ENCODE data around the gene VAT1. TPM values are rescaled to one million over a fixed set of nuclear protein-coding genes. Genes with fewer than 3 reads are reported as not detected.

VAT1 gene
- polyA plus RNA-seq, 1 donor from 2014 or later, result 151 TPM

DNA sequence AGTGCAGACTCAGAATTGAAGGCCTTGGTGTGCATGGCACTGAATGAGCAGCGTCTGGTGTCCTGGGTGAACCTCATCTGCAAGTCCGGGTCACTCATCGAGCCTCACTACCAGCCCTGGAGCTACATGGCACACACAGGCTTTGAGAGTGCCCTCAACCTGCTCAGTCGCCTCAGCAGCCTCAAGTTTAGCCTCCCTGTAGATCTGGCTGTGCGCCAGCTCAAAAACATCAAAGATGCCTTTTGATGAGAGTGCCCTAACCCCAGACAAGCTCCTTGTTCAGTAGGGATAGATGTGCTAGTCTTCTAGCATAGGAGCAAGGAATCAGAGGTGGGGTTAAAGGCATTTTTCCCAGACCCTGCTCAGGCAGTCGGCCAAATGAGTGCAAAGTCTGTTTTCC lies 30.7 kb downstream of the VAT1 start:
- no peak overlapping the region for H3K4me2 ChIP-seq (ENCODE audit: low read length)
- H3F3A ChIP-seq (ENCODE audit: insufficient read depth, low read length, poor library complexity, severe bottlenecking), result no peaks in the 10 kb centered on the region
- no peaks in the 10 kb centered on the region for H3K79me2 ChIP-seq (replicated peaks; ENCODE audit: insufficient read depth, low read length)
- no peaks in the 10 kb centered on the region for H3K9me3 ChIP-seq (ENCODE audit: low read length)
- H4K20me1 ChIP-seq (ENCODE audit: insufficient read depth), result no peaks in the 10 kb centered on the region
- H3K27ac ChIP-seq (ENCODE audit: low read length), result no peak overlapping the region
- no peak overlapping the region for H2AFZ ChIP-seq (ENCODE audit: low read depth, low read length)
- no peaks in the 10 kb centered on the region for H3K27me3 ChIP-seq (ENCODE audit: insufficient read depth, low read depth, low read length)
- H3K9ac ChIP-seq (ENCODE audit: low read length), result no peak overlapping the region
- no peak overlapping the region for H3K4me3 ChIP-seq (ENCODE audit: low read length)
- peaks cover 12% of the 10 kb centered on the region for H3K36me3 ChIP-seq (ENCODE audit: insufficient read depth, low read length)
- TF ChIP-seq SMC3 (conservative IDR thresholded peaks at IDR 0.05; ENCODE audit: poor library complexity) (no peak), MXI1 (conservative IDR thresholded peaks at IDR 0.05; ENCODE audit: poor library complexity, severe bottlenecking) (no peak), EZH2 (IDR thresholded peaks at IDR 0.05; ENCODE audit: borderline replicate concordance, insufficient read depth, low read length, poor library complexity, severe bottlenecking) (no peak), RAD21 (conservative IDR thresholded peaks at IDR 0.05) (no peak), EP300 (conservative IDR thresholded peaks at IDR 0.05; ENCODE audit: poor library complexity, severe bottlenecking) (no peak), TAF1 (IDR thresholded peaks at IDR 0.05; ENCODE audit: low read depth) (no peak), POLR2AphosphoS5 (IDR thresholded peaks at IDR 0.05) (no peak)
- TF ChIP-seq, protein P1, sequence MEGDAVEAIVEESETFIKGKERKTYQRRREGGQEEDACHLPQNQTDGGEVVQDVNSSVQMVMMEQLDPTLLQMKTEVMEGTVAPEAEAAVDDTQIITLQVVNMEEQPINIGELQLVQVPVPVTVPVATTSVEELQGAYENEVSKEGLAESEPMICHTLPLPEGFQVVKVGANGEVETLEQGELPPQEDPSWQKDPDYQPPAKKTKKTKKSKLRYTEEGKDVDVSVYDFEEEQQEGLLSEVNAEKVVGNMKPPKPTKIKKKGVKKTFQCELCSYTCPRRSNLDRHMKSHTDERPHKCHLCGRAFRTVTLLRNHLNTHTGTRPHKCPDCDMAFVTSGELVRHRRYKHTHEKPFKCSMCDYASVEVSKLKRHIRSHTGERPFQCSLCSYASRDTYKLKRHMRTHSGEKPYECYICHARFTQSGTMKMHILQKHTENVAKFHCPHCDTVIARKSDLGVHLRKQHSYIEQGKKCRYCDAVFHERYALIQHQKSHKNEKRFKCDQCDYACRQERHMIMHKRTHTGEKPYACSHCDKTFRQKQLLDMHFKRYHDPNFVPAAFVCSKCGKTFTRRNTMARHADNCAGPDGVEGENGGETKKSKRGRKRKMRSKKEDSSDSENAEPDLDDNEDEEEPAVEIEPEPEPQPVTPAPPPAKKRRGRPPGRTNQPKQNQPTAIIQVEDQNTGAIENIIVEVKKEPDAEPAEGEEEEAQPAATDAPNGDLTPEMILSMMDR (IDR thresholded peaks at IDR 0.05; ENCODE audit: poor library complexity, severe bottlenecking), result no peak
- TF ChIP-seq, protein P2, sequence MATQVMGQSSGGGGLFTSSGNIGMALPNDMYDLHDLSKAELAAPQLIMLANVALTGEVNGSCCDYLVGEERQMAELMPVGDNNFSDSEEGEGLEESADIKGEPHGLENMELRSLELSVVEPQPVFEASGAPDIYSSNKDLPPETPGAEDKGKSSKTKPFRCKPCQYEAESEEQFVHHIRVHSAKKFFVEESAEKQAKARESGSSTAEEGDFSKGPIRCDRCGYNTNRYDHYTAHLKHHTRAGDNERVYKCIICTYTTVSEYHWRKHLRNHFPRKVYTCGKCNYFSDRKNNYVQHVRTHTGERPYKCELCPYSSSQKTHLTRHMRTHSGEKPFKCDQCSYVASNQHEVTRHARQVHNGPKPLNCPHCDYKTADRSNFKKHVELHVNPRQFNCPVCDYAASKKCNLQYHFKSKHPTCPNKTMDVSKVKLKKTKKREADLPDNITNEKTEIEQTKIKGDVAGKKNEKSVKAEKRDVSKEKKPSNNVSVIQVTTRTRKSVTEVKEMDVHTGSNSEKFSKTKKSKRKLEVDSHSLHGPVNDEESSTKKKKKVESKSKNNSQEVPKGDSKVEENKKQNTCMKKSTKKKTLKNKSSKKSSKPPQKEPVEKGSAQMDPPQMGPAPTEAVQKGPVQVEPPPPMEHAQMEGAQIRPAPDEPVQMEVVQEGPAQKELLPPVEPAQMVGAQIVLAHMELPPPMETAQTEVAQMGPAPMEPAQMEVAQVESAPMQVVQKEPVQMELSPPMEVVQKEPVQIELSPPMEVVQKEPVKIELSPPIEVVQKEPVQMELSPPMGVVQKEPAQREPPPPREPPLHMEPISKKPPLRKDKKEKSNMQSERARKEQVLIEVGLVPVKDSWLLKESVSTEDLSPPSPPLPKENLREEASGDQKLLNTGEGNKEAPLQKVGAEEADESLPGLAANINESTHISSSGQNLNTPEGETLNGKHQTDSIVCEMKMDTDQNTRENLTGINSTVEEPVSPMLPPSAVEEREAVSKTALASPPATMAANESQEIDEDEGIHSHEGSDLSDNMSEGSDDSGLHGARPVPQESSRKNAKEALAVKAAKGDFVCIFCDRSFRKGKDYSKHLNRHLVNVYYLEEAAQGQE (IDR thresholded peaks at IDR 0.05; ENCODE audit: borderline replicate concordance), result no peak
- H3K9me2 ChIP-seq (ENCODE audit: insufficient read depth, low read length), result no peaks in the 10 kb centered on the region

DNA sequence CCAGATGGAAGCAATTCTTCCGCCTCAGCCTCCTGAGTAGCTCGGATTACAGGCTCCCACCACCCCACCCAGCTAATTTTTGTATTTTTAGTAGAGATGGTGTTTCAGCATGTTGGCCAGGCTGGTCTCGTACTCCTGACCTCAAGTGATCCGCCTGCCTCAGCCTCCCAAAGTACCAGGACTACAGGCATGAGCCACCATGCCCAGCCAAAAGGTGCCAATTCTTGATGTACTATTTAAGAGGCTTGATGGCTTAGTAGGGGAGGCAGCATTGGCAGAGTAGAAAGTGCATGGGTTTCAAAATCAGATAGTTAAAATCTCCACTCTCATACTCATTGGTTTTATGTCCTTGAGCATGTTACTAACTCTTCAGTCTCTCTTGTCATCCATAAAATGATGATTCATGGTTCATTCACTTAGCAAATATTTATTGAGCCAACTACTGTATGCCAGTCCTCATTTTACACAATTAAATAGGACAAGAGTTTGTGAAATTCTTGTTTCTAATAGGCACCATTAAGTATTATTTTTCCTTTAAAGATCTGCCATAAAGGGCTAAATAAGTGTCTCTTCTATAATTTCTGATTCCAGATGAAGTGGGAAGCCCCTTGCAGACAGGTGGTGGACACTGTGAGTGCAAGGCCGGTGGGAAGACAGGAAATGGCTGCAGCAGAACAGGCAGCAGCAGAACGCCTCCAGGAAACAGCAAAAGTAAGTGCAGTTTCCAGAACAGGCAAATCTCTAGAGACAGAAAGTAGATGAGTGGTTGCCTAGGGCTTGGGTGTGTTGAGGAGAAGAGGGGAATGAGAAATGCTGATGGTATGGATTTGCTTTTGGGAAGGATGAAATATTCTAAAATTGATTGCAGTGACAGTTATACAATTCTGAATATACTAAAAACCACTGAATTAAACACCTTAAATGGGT lies 32.2 kb downstream of the VAT1 start:
- H3F3A ChIP-seq (ENCODE audit: insufficient read depth, low read length, poor library complexity, severe bottlenecking), result no peaks in the 10 kb centered on the region
- no peak overlapping the region for H3K4me2 ChIP-seq (ENCODE audit: low read length)
- TF ChIP-seq, protein P1 (IDR thresholded peaks at IDR 0.05; ENCODE audit: poor library complexity, severe bottlenecking), result no peak
- TF ChIP-seq POLR2AphosphoS5 (IDR thresholded peaks at IDR 0.05) (no peak), RAD21 (conservative IDR thresholded peaks at IDR 0.05) (no peak), TAF1 (IDR thresholded peaks at IDR 0.05; ENCODE audit: low read depth) (no peak), MXI1 (conservative IDR thresholded peaks at IDR 0.05; ENCODE audit: poor library complexity, severe bottlenecking) (no peak), SMC3 (conservative IDR thresholded peaks at IDR 0.05; ENCODE audit: poor library complexity) (no peak), EZH2 (IDR thresholded peaks at IDR 0.05; ENCODE audit: borderline replicate concordance, insufficient read depth, low read length, poor library complexity, severe bottlenecking) (no peak), EP300 (conservative IDR thresholded peaks at IDR 0.05; ENCODE audit: poor library complexity, severe bottlenecking) (no peak)
- TF ChIP-seq, protein P2 (IDR thresholded peaks at IDR 0.05; ENCODE audit: borderline replicate concordance), result no peak
- no peaks in the 10 kb centered on the region for H3K9me2 ChIP-seq (ENCODE audit: insufficient read depth, low read length)
- H3K4me3 ChIP-seq (ENCODE audit: low read length), result no peak overlapping the region
- H3K36me3 ChIP-seq (ENCODE audit: insufficient read depth, low read length), result peaks cover 12% of the 10 kb centered on the region
- no peaks in the 10 kb centered on the region for H3K9me3 ChIP-seq (ENCODE audit: low read length)
- no peaks in the 10 kb centered on the region for H4K20me1 ChIP-seq (ENCODE audit: insufficient read depth)
- no peak overlapping the region for H2AFZ ChIP-seq (ENCODE audit: low read depth, low read length)
- no peaks in the 10 kb centered on the region for H3K79me2 ChIP-seq (replicated peaks; ENCODE audit: insufficient read depth, low read length)
- H3K9ac ChIP-seq (ENCODE audit: low read length), result no peak overlapping the region
- H3K27ac ChIP-seq (ENCODE audit: low read length), result no peak overlapping the region
- no peaks in the 10 kb centered on the region for H3K27me3 ChIP-seq (ENCODE audit: insufficient read depth, low read depth, low read length)

Data from neural cell (in vitro differentiated cells).